H9 (cell line): ENCODE data around the gene PHLPP2. TPM values are rescaled to one million over a fixed set of nuclear protein-coding genes. Genes with fewer than 3 reads are reported as not detected.

ENCODE experiments used
- DNase-seq: peaks from one replicate; pipeline ENCODE4 v3.0.0-alpha.2; 2017
- H2AFZ ChIP-seq: one replicate; pipeline ENCODE4 v1.6.1; 2013; ENCODE audit warnings: mild to moderate bottlenecking, low read length, control low read depth, moderate library complexity
- H2AK5ac ChIP-seq: 2 replicates; pipeline ENCODE4 v1.6.1; 2013; ENCODE audit warnings: low read length, control low read depth, mixed read lengths; ENCODE audit not compliant: insufficient read length
- H2BK120ac ChIP-seq: one replicate; pipeline ENCODE4 v1.6.1; 2013; ENCODE audit warnings: low read depth, mild to moderate bottlenecking, low read length, control low read depth, inconsistent platforms; ENCODE audit not compliant: poor library complexity, severe bottlenecking
- H2BK12ac ChIP-seq: 2 replicates; pipeline ENCODE4 v1.6.1; 2013; ENCODE audit warnings: low read length, control low read depth, mixed read lengths, low read depth; ENCODE audit not compliant: insufficient read length
- H2BK15ac ChIP-seq: 2 replicates; pipeline ENCODE4 v1.6.1; 2013; ENCODE audit warnings: low read depth, low read length, control low read depth
- H2BK20ac ChIP-seq: one replicate; pipeline ENCODE4 v1.6.1; 2013; ENCODE audit warnings: low read depth, mild to moderate bottlenecking, low read length, control low read depth, inconsistent platforms; ENCODE audit not compliant: poor library complexity, severe bottlenecking
- H2BK5ac ChIP-seq: 2 replicates; pipeline ENCODE4 v1.6.1; 2013; ENCODE audit warnings: low read length, control low read depth, mixed read lengths; ENCODE audit not compliant: insufficient read length
- H3K14ac ChIP-seq: 2 replicates; pipeline ENCODE4 v1.6.1; 2013; ENCODE audit warnings: low read length, control low read depth; ENCODE audit not compliant: insufficient read depth
- H3K18ac ChIP-seq: 2 replicates; pipeline ENCODE4 v1.6.1; 2013; ENCODE audit warnings: low read depth, mild to moderate bottlenecking, mixed read lengths, low read length, control low read depth; ENCODE audit not compliant: insufficient read length
- H3K23ac ChIP-seq: 2 replicates; pipeline ENCODE4 v1.6.1; 2013; ENCODE audit warnings: low read length, control low read depth, mixed read lengths, low read depth; ENCODE audit not compliant: insufficient read length
- H3K23me2 ChIP-seq: 2 replicates; pipeline ENCODE4 v1.6.1; 2013; ENCODE audit warnings: low read depth, mild to moderate bottlenecking, mixed read lengths, low read length, control low read depth; ENCODE audit not compliant: insufficient read length, poor library complexity, severe bottlenecking
- H3K27ac ChIP-seq: 2 replicates; pipeline ENCODE4 v1.5.1; 2013; ENCODE audit warnings: low read length, control low read depth, mixed read lengths, low read depth; ENCODE audit not compliant: insufficient read length
- H3K27me3 ChIP-seq: 2 replicates; pipeline ENCODE4 v1.6.1; 2013; ENCODE audit warnings: low read length, control low read depth, inconsistent platforms; ENCODE audit not compliant: insufficient read depth
- H3K4ac ChIP-seq: 2 replicates; pipeline ENCODE4 v1.6.1; 2013; ENCODE audit warnings: low read depth, mild to moderate bottlenecking, control low read depth, inconsistent platforms, low read length, moderate library complexity
- H3K4me1 ChIP-seq: 2 replicates; pipeline ENCODE4 v1.6.1; 2013; ENCODE audit warnings: low read length, control low read depth, inconsistent platforms; ENCODE audit not compliant: insufficient read depth
- H3K4me2 ChIP-seq: 2 replicates; pipeline ENCODE4 v1.6.1; 2013; ENCODE audit warnings: low read length, control low read depth, mixed read lengths; ENCODE audit not compliant: insufficient read length, insufficient read depth
- H3K56ac ChIP-seq: 2 replicates; pipeline ENCODE4 v1.6.1; 2013; ENCODE audit warnings: low read depth, mild to moderate bottlenecking, mixed read lengths, low read length, control low read depth; ENCODE audit not compliant: insufficient read length
- H3K79me1 ChIP-seq: 2 replicates; pipeline ENCODE4 v1.6.1; 2013; ENCODE audit warnings: low read depth, mild to moderate bottlenecking, moderate library complexity, low read length, control low read depth, inconsistent platforms; ENCODE audit not compliant: insufficient read depth, poor library complexity, severe bottlenecking
- H3K79me2 ChIP-seq: 2 replicates; pipeline ENCODE4 v1.6.1; 2013; ENCODE audit warnings: low read length, control low read depth, inconsistent platforms; ENCODE audit not compliant: insufficient read depth
- H3K9ac ChIP-seq: 2 replicates; pipeline ENCODE4 v1.6.1; 2013; ENCODE audit warnings: low read length, control low read depth, mixed read lengths; ENCODE audit not compliant: insufficient read length; ENCODE audit errors: extremely low read depth
- H3K9me3 ChIP-seq: one replicate; pipeline ENCODE4 v1.6.1; 2013; ENCODE audit warnings: low read depth, low read length, inconsistent platforms; ENCODE audit not compliant: control insufficient read depth
- H3T11ph ChIP-seq: one replicate; pipeline ENCODE4 v1.6.1; 2013; ENCODE audit warnings: mild to moderate bottlenecking, low read length, control low read depth, inconsistent platforms
- H4K20me1 ChIP-seq: one replicate; pipeline ENCODE4 v1.6.1; 2013; ENCODE audit not compliant: control insufficient read depth, insufficient read length, insufficient read depth
- H4K5ac ChIP-seq: 2 replicates; pipeline ENCODE4 v1.6.1; 2013; ENCODE audit warnings: low read depth, mild to moderate bottlenecking, mixed read lengths, low read length, control low read depth; ENCODE audit not compliant: insufficient read length
- H4K8ac ChIP-seq: replicated peaks from 2 replicates; pipeline ENCODE4 v1.6.1; 2013; ENCODE audit warnings: low read length, control low read depth, mixed read lengths, low read depth; ENCODE audit not compliant: insufficient read length
- H4K91ac ChIP-seq: 2 replicates; pipeline ENCODE4 v1.6.1; 2013; ENCODE audit warnings: low read depth, mild to moderate bottlenecking, moderate library complexity, mixed read lengths, low read length, control low read depth; ENCODE audit not compliant: insufficient read length
- H3K27ac Mint-ChIP-seq, 3 experiments: 2 replicates in 2 of 3; 3 replicates in 1 of 3; pipeline ENCODE4 v1.8.0; 2020 to 2021; ENCODE audit warnings: mixed read lengths in 3 of 3, mild to moderate bottlenecking in 1 of 3, moderate library complexity in 1 of 3
- H3K27me3 Mint-ChIP-seq: 2 replicates; pipeline ENCODE4 v1.8.0; 2021; ENCODE audit warnings: low read depth, mild to moderate bottlenecking, moderate library complexity, mixed read lengths
- H3K36me3 Mint-ChIP-seq, 3 experiments: 2 replicates in 2 of 3; 3 replicates in 1 of 3; pipeline ENCODE4 v1.8.0; 2020 to 2021; ENCODE audit warnings: low read depth in 3 of 3, mixed read lengths in 3 of 3; ENCODE audit not compliant: insufficient read depth in 1 of 3
- H3K4me1 Mint-ChIP-seq, 2 experiments: 2 replicates each; pipeline ENCODE4 v1.8.0; 2020; ENCODE audit warnings: mixed read lengths in 2 of 2
- H3K4me3 Mint-ChIP-seq, 2 experiments: 2 replicates in 1 of 2; 3 replicates in 1 of 2; pipeline ENCODE4 v1.8.0; 2020 to 2021; ENCODE audit warnings: mild to moderate bottlenecking in 2 of 2, mixed read lengths in 2 of 2, moderate library complexity in 1 of 2
- H3K9me3 Mint-ChIP-seq, 2 experiments: 2 replicates in 1 of 2; 3 replicates in 1 of 2; pipeline ENCODE4 v1.8.0; 2020; ENCODE audit warnings: mild to moderate bottlenecking in 2 of 2, mixed read lengths in 2 of 2, moderate library complexity in 1 of 2
- CTCF ChIP-seq: fragments of 200-600 bp; sonication (generic); conservative IDR thresholded peaks from 3 replicates; pipeline ENCODE4 v1.8.0; 2021; ENCODE audit warnings: antibody characterized with exemption, mild to moderate bottlenecking
- WGBS: extraction: QIAGEN DNeasy Blood & Tissue Kit; methylation state at CpG from one replicate; pipeline ENCODE4 v1.1.7; 2013; ENCODE audit warnings: missing lambda C conversion rate, low lambda C conversion rate, mixed read lengths; ENCODE audit not compliant: insufficient read length; ENCODE audit errors: extremely low coverage; 5-methylcytosine and 5-hydroxymethylcytosine counted together
- total RNA-seq: library from RNA; stranded (reverse); gene quantifications from 2 replicates; pipeline ENCODE4 v1.2.1, GENCODE V29; 2021

PHLPP2 gene
- total RNA-seq, 1 experiment from 2014 or later, result 23.2 TPM

GRCh38 chr16:71721066-71721740 lies 3.3 kb downstream of the PHLPP2 start:
- DNase-seq, result no peak
- Histone ChIP-seq H3K9me3 (no peaks in the 10 kb centered on the region), H2AFZ (no peak overlapping the region), H2BK120ac (no peak overlapping the region), H4K91ac (no peak overlapping the region), H3K79me2 (peaks cover 5% of the 10 kb centered on the region; the same call in 1 of the 2 replicates), H4K20me1 (no peaks in the 10 kb centered on the region), H3K23ac (no peak overlapping the region), H2AK5ac (no peak overlapping the region), H2BK20ac (no peak overlapping the region), H3T11ph (no peak overlapping the region), H3K23me2 (peaks cover 3% of the 10 kb centered on the region), H3K18ac (no peak overlapping the region), H3K4me2 (no peak overlapping the region), H3K56ac (no peak overlapping the region), H3K9ac (no peak overlapping the region), H3K4me1 (no peaks in the 10 kb centered on the region; the same call in 1 of the 2 replicates), H3K27ac (no peak overlapping the region), H4K8ac (no peak overlapping the region), H3K79me1 (peaks cover 3% of the 10 kb centered on the region), H2BK5ac (no peak overlapping the region), H2BK12ac (no peak overlapping the region), H3K27me3 (no peaks in the 10 kb centered on the region), H3K4ac (no peak overlapping the region), H3K14ac (no peak overlapping the region), H2BK15ac (no peak overlapping the region), H4K5ac (no peak overlapping the region)
- Mint-ChIP-seq H3K4me3 (peak overlapping the region in 1 of 2 experiments; percentile 21; a peak in 2 of 5 replicates), H3K27ac (peak overlapping the region in 2 of 3 experiments; percentile 44 to 73; a peak in 2 of 7 replicates), H3K27me3 (peaks cover 18% of the 10 kb centered on the region), H3K4me1 (peaks cover 20 to 29% of the 10 kb centered on the region in 2 experiments), H3K36me3 (peaks cover 0 to 20% (median 5%) of the 10 kb centered on the region in 3 experiments; a peak in 6 of 7 replicates), H3K9me3 (no peaks in the 10 kb centered on the region; a peak in 1 of 5 replicates)
- no peak for TF ChIP-seq CTCF
- WGBS, result no CpG with 5 or more reads among the region's 8 CpGs
